ENCODE data around the gene PCLO. TPM values are rescaled to one million over a fixed set of nuclear protein-coding genes. Genes with fewer than 3 reads are reported as not detected.
"Not testable (repeated sequence)": the region's sequence is repeated elsewhere in the genome, so short reads cannot be mapped to it uniquely, and the experiment has no call there.

The PCLO gene
- total and polyA plus RNA-seq, 5 donors from 2014 or later, result not detected

GRCh38 chr7:83105063-83105462 lies 57.6 kb downstream of the PCLO start:
- no peak overlapping the region for H3K4me3 ChIP-seq (ENCODE audit: low read depth, low read length)
- H3K9me3 ChIP-seq (ENCODE audit: control insufficient read depth in 2 of 2, low read length in 2 of 2), result no peaks in the 10 kb centered on the region
- H3K36me3 Mint-ChIP-seq, result no peaks in the 10 kb centered on the region
- H3K9me3 Mint-ChIP-seq, result peaks cover 0 to 4% (median 0%) of the 10 kb centered on the region in 7 donors
- no peaks in the 10 kb centered on the region for H3K36me3 ChIP-seq (ENCODE audit: control insufficient read depth, insufficient read depth, low read length)
- H3K4me1 ChIP-seq (ENCODE audit: control insufficient read depth, insufficient read depth, low read length, poor library complexity, severe bottlenecking), result no peaks in the 10 kb centered on the region
- DNase-seq, result no peak
- no peaks in the 10 kb centered on the region for H3K27me3 Mint-ChIP-seq
- H3K27me3 ChIP-seq (ENCODE audit: control insufficient read depth, insufficient read depth, low read length), result no peaks in the 10 kb centered on the region
- ATAC-seq (ENCODE audit: low read depth in 2 of 2), result no peak
- no peak overlapping the region for H3K4me3 Mint-ChIP-seq
- H3K4me1 Mint-ChIP-seq, result no peaks in the 10 kb centered on the region
- H3K27ac Mint-ChIP-seq, result no peak overlapping the region
- no peak overlapping the region for H3K27ac ChIP-seq (ENCODE audit: insufficient read depth, low read length, poor library complexity, severe bottlenecking)

GRCh38 chr7:83101530-83101929 lies 61.2 kb downstream of the PCLO start:
- Histone ChIP-seq H3K9me3 (ENCODE audit: control insufficient read depth in 2 of 2, low read length in 2 of 2) (no peaks in the 10 kb centered on the region), H3K27ac (ENCODE audit: insufficient read depth, low read length, poor library complexity, severe bottlenecking) (no peak overlapping the region), H3K4me3 (ENCODE audit: low read depth, low read length) (no peak overlapping the region), H3K27me3 (ENCODE audit: control insufficient read depth, insufficient read depth, low read length) (no peaks in the 10 kb centered on the region), H3K4me1 (ENCODE audit: control insufficient read depth, insufficient read depth, low read length, poor library complexity, severe bottlenecking) (no peaks in the 10 kb centered on the region), H3K36me3 (ENCODE audit: control insufficient read depth, insufficient read depth, low read length) (no peaks in the 10 kb centered on the region)
- Mint-ChIP-seq H3K9me3 (peaks cover 0 to 5% (median 2%) of the 10 kb centered on the region in 7 donors), H3K27me3 (no peaks in the 10 kb centered on the region), H3K4me3 (no peak overlapping the region), H3K27ac (no peak overlapping the region), H3K4me1 (no peaks in the 10 kb centered on the region), H3K36me3 (no peaks in the 10 kb centered on the region)
- no peak for ATAC-seq (ENCODE audit: low read depth in 2 of 2)
- DNase-seq, result no peak

- no peak overlapping the region for H3K27ac ChIP-seq (ENCODE audit: insufficient read depth, low read length, poor library complexity, severe bottlenecking)
- DNase-seq, result no peak
- no peak overlapping the region for H3K4me3 Mint-ChIP-seq
- no peaks in the 10 kb centered on the region for H3K27me3 Mint-ChIP-seq
- no peak overlapping the region for H3K4me3 ChIP-seq (ENCODE audit: low read depth, low read length)
- H3K36me3 ChIP-seq (ENCODE audit: control insufficient read depth, insufficient read depth, low read length), result no peaks in the 10 kb centered on the region
- no peaks in the 10 kb centered on the region for H3K4me1 Mint-ChIP-seq
- no peak overlapping the region for H3K27ac Mint-ChIP-seq
- no peaks in the 10 kb centered on the region for H3K36me3 Mint-ChIP-seq
- no peaks in the 10 kb centered on the region for H3K4me1 ChIP-seq (ENCODE audit: control insufficient read depth, insufficient read depth, low read length, poor library complexity, severe bottlenecking)
- H3K27me3 ChIP-seq (ENCODE audit: control insufficient read depth, insufficient read depth, low read length), result no peaks in the 10 kb centered on the region
- peaks cover 0 to 16% (median 7%) of the 10 kb centered on the region in 7 donors for H3K9me3 Mint-ChIP-seq
- peaks cover 0 to 2% of the 10 kb centered on the region in 2 experiments for H3K9me3 ChIP-seq (ENCODE audit: control insufficient read depth in 2 of 2, low read length in 2 of 2)
- ATAC-seq (ENCODE audit: low read depth in 2 of 2), result no peak
Observed at GRCh38 chr7:83096065-83096580, 66.6 kb downstream of the PCLO start.

GRCh38 chr7:83085299-83085698 lies 77.4 kb downstream of the PCLO start:
- H3K9me3 Mint-ChIP-seq, result peaks cover 0 to 16% (median 3%) of the 10 kb centered on the region in 7 donors
- no peaks in the 10 kb centered on the region for H3K36me3 Mint-ChIP-seq
- Histone ChIP-seq H3K9me3 (ENCODE audit: control insufficient read depth in 2 of 2, low read length in 2 of 2) (peaks cover 0 to 4% of the 10 kb centered on the region in 2 experiments), H3K4me1 (ENCODE audit: control insufficient read depth, insufficient read depth, low read length, poor library complexity, severe bottlenecking) (no peaks in the 10 kb centered on the region), H3K4me3 (ENCODE audit: low read depth, low read length) (no peak overlapping the region), H3K27ac (ENCODE audit: insufficient read depth, low read length, poor library complexity, severe bottlenecking) (no peak overlapping the region), H3K36me3 (ENCODE audit: control insufficient read depth, insufficient read depth, low read length) (no peaks in the 10 kb centered on the region), H3K27me3 (ENCODE audit: control insufficient read depth, insufficient read depth, low read length) (no peaks in the 10 kb centered on the region)
- DNase-seq, result no peak
- H3K4me1 Mint-ChIP-seq, result no peaks in the 10 kb centered on the region
- no peak overlapping the region for H3K27ac Mint-ChIP-seq
- no peak overlapping the region for H3K4me3 Mint-ChIP-seq
- no peaks in the 10 kb centered on the region for H3K27me3 Mint-ChIP-seq
- ATAC-seq (ENCODE audit: low read depth in 2 of 2), result no peak

GRCh38 chr7:83079879-83080278 lies 82.8 kb downstream of the PCLO start:
- not testable (repeated sequence) for H3K9me3 ChIP-seq (ENCODE audit: control insufficient read depth in 2 of 2, low read length in 2 of 2); DNase-seq; H3K27ac Mint-ChIP-seq; H3K4me1 Mint-ChIP-seq; H3K4me3 Mint-ChIP-seq; H3K4me1 ChIP-seq (ENCODE audit: control insufficient read depth, insufficient read depth, low read length, poor library complexity, severe bottlenecking); ATAC-seq (ENCODE audit: low read depth in 2 of 2); H3K36me3 ChIP-seq (ENCODE audit: control insufficient read depth, insufficient read depth, low read length); H3K27ac ChIP-seq (ENCODE audit: insufficient read depth, low read length, poor library complexity, severe bottlenecking); H3K4me3 ChIP-seq (ENCODE audit: low read depth, low read length); H3K27me3 Mint-ChIP-seq; H3K36me3 Mint-ChIP-seq; H3K27me3 ChIP-seq (ENCODE audit: control insufficient read depth, insufficient read depth, low read length)
- H3K9me3 Mint-ChIP-seq, result peaks cover 0 to 13% (median 4%) of the 10 kb centered on the region in 7 donors

GRCh38 chr7:83077328-83077727 lies 85.4 kb downstream of the PCLO start:
- H3K27me3 Mint-ChIP-seq, result no peaks in the 10 kb centered on the region
- ATAC-seq (ENCODE audit: low read depth in 2 of 2) (no peak), DNase-seq (no peak)
- H3K36me3 ChIP-seq (ENCODE audit: control insufficient read depth, insufficient read depth, low read length), result no peaks in the 10 kb centered on the region
- peaks cover 1 to 9% (median 4%) of the 10 kb centered on the region in 7 donors for H3K9me3 Mint-ChIP-seq
- no peak overlapping the region for H3K27ac ChIP-seq (ENCODE audit: insufficient read depth, low read length, poor library complexity, severe bottlenecking)
- H3K4me1 Mint-ChIP-seq, result no peaks in the 10 kb centered on the region
- H3K27me3 ChIP-seq (ENCODE audit: control insufficient read depth, insufficient read depth, low read length), result no peaks in the 10 kb centered on the region
- peaks cover 0 to 4% of the 10 kb centered on the region in 2 experiments for H3K9me3 ChIP-seq (ENCODE audit: control insufficient read depth in 2 of 2, low read length in 2 of 2)
- H3K36me3 Mint-ChIP-seq, result no peaks in the 10 kb centered on the region
- no peaks in the 10 kb centered on the region for H3K4me1 ChIP-seq (ENCODE audit: control insufficient read depth, insufficient read depth, low read length, poor library complexity, severe bottlenecking)
- H3K27ac Mint-ChIP-seq, result no peak overlapping the region
- H3K4me3 Mint-ChIP-seq, result no peak overlapping the region
- no peak overlapping the region for H3K4me3 ChIP-seq (ENCODE audit: low read depth, low read length)

- Histone ChIP-seq H3K4me3 (ENCODE audit: low read depth, low read length) (no peak overlapping the region), H3K4me1 (ENCODE audit: control insufficient read depth, insufficient read depth, low read length, poor library complexity, severe bottlenecking) (no peaks in the 10 kb centered on the region), H3K9me3 (ENCODE audit: control insufficient read depth in 2 of 2, low read length in 2 of 2) (peaks cover 0 to 4% of the 10 kb centered on the region in 2 experiments), H3K27ac (ENCODE audit: insufficient read depth, low read length, poor library complexity, severe bottlenecking) (no peak overlapping the region), H3K36me3 (ENCODE audit: control insufficient read depth, insufficient read depth, low read length) (no peaks in the 10 kb centered on the region), H3K27me3 (ENCODE audit: control insufficient read depth, insufficient read depth, low read length) (no peaks in the 10 kb centered on the region)
- no peak overlapping the region for H3K27ac Mint-ChIP-seq
- peaks cover 0 to 6% (median 0%) of the 10 kb centered on the region in 4 donors for H3K4me1 Mint-ChIP-seq
- no peaks in the 10 kb centered on the region for H3K27me3 Mint-ChIP-seq
- H3K9me3 Mint-ChIP-seq, result peaks cover 1 to 20% (median 8%) of the 10 kb centered on the region in 7 donors
- no peak overlapping the region for H3K4me3 Mint-ChIP-seq
- no peak for ATAC-seq (ENCODE audit: low read depth in 2 of 2)
- no peak for DNase-seq
- no peaks in the 10 kb centered on the region for H3K36me3 Mint-ChIP-seq
Observed at GRCh38 chr7:83072576-83073517, 89.8 kb downstream of the PCLO start.
